Measurements from ENCODE around the gene DNA2.

GRCh38 chr10:68423522-68423921 lies 48.3 kb downstream of the DNA2 start:
- TF ChIP-seq CTCF (IDR thresholded peaks at IDR 0.05) (no peak), POLR2AphosphoS5 (IDR thresholded peaks at IDR 0.05) (no peak), POLR2A (IDR thresholded peaks at IDR 0.05) (no peak), EP300 (IDR thresholded peaks at IDR 0.05; ENCODE audit: low read depth) (no peak)

Data from transverse colon (tissue), 4 donors.